Measurements from ENCODE around the gene ARMH1.

GRCh38 chr1:44630116-44630515, 44.4 kb upstream of the ARMH1 start:
- no peak for TF ChIP-seq CTCF (IDR thresholded peaks at IDR 0.05)
- no peak for TF ChIP-seq REST (IDR thresholded peaks at IDR 0.05; ENCODE audit: insufficient read depth in 1 of 2, low read depth in 2 of 2, low read length in 1 of 2)
- no peak for TF ChIP-seq POLR2AphosphoS5 (IDR thresholded peaks at IDR 0.05; ENCODE audit: low read depth, low read length)
- no peak for TF ChIP-seq TCF7L2 (IDR thresholded peaks at IDR 0.05; ENCODE audit: low read depth, low read length)
